Esophagus squamous epithelium (tissue), 4 donors: ENCODE measurements around the gene KRCC1.

Experiments
- CTCF ChIP-seq, 6 experiments: fragments of 450-650 bp in 4 of 6; fragments of 200-600 bp in 2 of 6; sonication (generic) in 2 of 6; IDR thresholded peaks; one replicate each; pipeline ENCODE4 v1.5.1; 2016 to 2019; ENCODE audit warnings: antibody characterized with exemption in 6 of 6, mild to moderate bottlenecking in 4 of 6, moderate library complexity in 4 of 6
- POLR2A ChIP-seq, 4 donors: fragments of 450-650 bp; IDR thresholded peaks; one replicate each; pipeline ENCODE4 v1.6.1; 2017; ENCODE audit warnings: antibody characterized with exemption in 4 of 4, mild to moderate bottlenecking in 4 of 4, moderate library complexity in 3 of 4

GRCh38 chr2:88036182-88036581 lies 19.4 kb downstream of the KRCC1 start:
- TF ChIP-seq CTCF (IDR thresholded peaks at IDR 0.05) (no peak), POLR2A (IDR thresholded peaks at IDR 0.05) (no peak)
